WTC11 (cell line): ENCODE data around the gene VIT.

Experiments used
- ETV6 ChIP-seq: sonication (generic); formaldehyde crosslinking; IDR thresholded peaks from 2 replicates; pipeline ENCODE4 v1.8.1; 2022; ENCODE audit warnings: mild to moderate bottlenecking, missing genetic modification reagents
- FOXK1 ChIP-seq: sonication (generic); formaldehyde crosslinking; IDR thresholded peaks from 2 replicates; pipeline ENCODE4 v1.8.0; 2022; ENCODE audit warnings: mild to moderate bottlenecking, moderate library complexity, missing genetic modification reagents
- NFYB ChIP-seq: sonication (generic); formaldehyde crosslinking; conservative IDR thresholded peaks from 2 replicates; pipeline ENCODE4 v1.8.0; 2022; ENCODE audit warnings: low read depth, missing genetic modification reagents
- RELA ChIP-seq: sonication (generic); formaldehyde crosslinking; IDR thresholded peaks from 2 replicates; pipeline ENCODE4 v1.8.1; 2022; ENCODE audit warnings: missing genetic modification reagents, mild to moderate bottlenecking, borderline replicate concordance
- TF ChIP-seq, protein P1 (sequence below): fragments of 200-600 bp; IDR thresholded peaks from 2 replicates; pipeline ENCODE4 v1.8.0; 2022; ENCODE audit warnings: antibody characterized with exemption
- TF ChIP-seq, protein P2 (sequence below): sonication (generic); formaldehyde crosslinking; IDR thresholded peaks from 2 replicates; pipeline ENCODE4 v1.8.1; 2023; ENCODE audit warnings: mild to moderate bottlenecking, missing genetic modification reagents
- TF ChIP-seq, protein P3 (sequence below): sonication (generic); formaldehyde crosslinking; IDR thresholded peaks from 2 replicates; pipeline ENCODE4 v1.8.0; 2022; ENCODE audit warnings: mild to moderate bottlenecking, missing genetic modification reagents
- TF ChIP-seq, protein P4 (sequence below): sonication (generic); formaldehyde crosslinking; conservative IDR thresholded peaks from 2 replicates; pipeline ENCODE4 v1.8.1; 2022; ENCODE audit warnings: mild to moderate bottlenecking, missing genetic modification reagents
- TF ChIP-seq, protein P5 (sequence below): sonication (generic); formaldehyde crosslinking; IDR thresholded peaks from 2 replicates; pipeline ENCODE4 v1.8.0; 2023; ENCODE audit warnings: mild to moderate bottlenecking, missing genetic modification reagents
- TF ChIP-seq, protein P6 (sequence below): sonication (generic); formaldehyde crosslinking; IDR thresholded peaks from 2 replicates; pipeline ENCODE4 v1.8.1; 2022; ENCODE audit warnings: mild to moderate bottlenecking, moderate library complexity, missing genetic modification reagents
- TF ChIP-seq, protein P7 (sequence below): sonication (generic); formaldehyde crosslinking; IDR thresholded peaks from 2 replicates; pipeline ENCODE4 v1.8.0; 2023; ENCODE audit warnings: missing genetic modification reagents

DNA sequence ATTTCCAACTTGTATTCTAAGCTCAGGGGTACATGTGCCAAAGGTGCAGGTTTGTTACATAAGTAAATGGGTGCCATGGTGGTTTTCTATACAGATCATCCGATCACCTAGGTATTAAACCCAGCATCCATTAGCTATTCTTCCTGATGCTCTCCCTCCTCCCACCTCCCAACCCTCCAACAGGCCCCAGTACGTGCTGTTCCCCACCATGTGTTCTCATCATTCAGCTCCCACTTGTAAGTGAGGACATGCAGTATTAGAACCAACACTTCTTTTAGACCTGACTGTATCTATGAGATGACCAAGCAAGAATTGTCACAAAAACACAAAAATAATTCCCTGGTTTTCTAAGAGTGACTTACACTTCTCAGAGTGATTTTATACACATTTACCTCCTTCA, 83.0 kb downstream of the VIT start:
- TF ChIP-seq FOXK1 (CRISPR knock-in tag) = no peak
- TF ChIP-seq, protein P1, sequence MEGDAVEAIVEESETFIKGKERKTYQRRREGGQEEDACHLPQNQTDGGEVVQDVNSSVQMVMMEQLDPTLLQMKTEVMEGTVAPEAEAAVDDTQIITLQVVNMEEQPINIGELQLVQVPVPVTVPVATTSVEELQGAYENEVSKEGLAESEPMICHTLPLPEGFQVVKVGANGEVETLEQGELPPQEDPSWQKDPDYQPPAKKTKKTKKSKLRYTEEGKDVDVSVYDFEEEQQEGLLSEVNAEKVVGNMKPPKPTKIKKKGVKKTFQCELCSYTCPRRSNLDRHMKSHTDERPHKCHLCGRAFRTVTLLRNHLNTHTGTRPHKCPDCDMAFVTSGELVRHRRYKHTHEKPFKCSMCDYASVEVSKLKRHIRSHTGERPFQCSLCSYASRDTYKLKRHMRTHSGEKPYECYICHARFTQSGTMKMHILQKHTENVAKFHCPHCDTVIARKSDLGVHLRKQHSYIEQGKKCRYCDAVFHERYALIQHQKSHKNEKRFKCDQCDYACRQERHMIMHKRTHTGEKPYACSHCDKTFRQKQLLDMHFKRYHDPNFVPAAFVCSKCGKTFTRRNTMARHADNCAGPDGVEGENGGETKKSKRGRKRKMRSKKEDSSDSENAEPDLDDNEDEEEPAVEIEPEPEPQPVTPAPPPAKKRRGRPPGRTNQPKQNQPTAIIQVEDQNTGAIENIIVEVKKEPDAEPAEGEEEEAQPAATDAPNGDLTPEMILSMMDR = no peak
- no peak for TF ChIP-seq RELA (CRISPR knock-in tag)
- TF ChIP-seq, protein P2, sequence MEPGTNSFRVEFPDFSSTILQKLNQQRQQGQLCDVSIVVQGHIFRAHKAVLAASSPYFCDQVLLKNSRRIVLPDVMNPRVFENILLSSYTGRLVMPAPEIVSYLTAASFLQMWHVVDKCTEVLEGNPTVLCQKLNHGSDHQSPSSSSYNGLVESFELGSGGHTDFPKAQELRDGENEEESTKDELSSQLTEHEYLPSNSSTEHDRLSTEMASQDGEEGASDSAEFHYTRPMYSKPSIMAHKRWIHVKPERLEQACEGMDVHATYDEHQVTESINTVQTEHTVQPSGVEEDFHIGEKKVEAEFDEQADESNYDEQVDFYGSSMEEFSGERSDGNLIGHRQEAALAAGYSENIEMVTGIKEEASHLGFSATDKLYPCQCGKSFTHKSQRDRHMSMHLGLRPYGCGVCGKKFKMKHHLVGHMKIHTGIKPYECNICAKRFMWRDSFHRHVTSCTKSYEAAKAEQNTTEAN (CRISPR knock-in tag) = no peak
- TF ChIP-seq, protein P3, sequence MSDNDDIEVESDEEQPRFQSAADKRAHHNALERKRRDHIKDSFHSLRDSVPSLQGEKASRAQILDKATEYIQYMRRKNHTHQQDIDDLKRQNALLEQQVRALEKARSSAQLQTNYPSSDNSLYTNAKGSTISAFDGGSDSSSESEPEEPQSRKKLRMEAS (CRISPR knock-in tag) = no peak
- TF ChIP-seq, protein P4, sequence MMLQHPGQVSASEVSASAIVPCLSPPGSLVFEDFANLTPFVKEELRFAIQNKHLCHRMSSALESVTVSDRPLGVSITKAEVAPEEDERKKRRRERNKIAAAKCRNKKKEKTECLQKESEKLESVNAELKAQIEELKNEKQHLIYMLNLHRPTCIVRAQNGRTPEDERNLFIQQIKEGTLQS (CRISPR knock-in tag) = no peak
- no peak for TF ChIP-seq NFYB (CRISPR knock-in tag)
- TF ChIP-seq, protein P5, sequence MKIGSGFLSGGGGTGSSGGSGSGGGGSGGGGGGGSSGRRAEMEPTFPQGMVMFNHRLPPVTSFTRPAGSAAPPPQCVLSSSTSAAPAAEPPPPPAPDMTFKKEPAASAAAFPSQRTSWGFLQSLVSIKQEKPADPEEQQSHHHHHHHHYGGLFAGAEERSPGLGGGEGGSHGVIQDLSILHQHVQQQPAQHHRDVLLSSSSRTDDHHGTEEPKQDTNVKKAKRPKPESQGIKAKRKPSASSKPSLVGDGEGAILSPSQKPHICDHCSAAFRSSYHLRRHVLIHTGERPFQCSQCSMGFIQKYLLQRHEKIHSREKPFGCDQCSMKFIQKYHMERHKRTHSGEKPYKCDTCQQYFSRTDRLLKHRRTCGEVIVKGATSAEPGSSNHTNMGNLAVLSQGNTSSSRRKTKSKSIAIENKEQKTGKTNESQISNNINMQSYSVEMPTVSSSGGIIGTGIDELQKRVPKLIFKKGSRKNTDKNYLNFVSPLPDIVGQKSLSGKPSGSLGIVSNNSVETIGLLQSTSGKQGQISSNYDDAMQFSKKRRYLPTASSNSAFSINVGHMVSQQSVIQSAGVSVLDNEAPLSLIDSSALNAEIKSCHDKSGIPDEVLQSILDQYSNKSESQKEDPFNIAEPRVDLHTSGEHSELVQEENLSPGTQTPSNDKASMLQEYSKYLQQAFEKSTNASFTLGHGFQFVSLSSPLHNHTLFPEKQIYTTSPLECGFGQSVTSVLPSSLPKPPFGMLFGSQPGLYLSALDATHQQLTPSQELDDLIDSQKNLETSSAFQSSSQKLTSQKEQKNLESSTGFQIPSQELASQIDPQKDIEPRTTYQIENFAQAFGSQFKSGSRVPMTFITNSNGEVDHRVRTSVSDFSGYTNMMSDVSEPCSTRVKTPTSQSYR (CRISPR knock-in tag) = no peak
- TF ChIP-seq, protein P6, sequence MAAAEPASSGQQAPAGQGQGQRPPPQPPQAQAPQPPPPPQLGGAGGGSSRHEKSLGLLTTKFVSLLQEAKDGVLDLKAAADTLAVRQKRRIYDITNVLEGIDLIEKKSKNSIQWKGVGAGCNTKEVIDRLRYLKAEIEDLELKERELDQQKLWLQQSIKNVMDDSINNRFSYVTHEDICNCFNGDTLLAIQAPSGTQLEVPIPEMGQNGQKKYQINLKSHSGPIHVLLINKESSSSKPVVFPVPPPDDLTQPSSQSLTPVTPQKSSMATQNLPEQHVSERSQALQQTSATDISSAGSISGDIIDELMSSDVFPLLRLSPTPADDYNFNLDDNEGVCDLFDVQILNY (CRISPR knock-in tag) = no peak
- no peak for TF ChIP-seq ETV6 (CRISPR knock-in tag)
- TF ChIP-seq, protein P7, sequence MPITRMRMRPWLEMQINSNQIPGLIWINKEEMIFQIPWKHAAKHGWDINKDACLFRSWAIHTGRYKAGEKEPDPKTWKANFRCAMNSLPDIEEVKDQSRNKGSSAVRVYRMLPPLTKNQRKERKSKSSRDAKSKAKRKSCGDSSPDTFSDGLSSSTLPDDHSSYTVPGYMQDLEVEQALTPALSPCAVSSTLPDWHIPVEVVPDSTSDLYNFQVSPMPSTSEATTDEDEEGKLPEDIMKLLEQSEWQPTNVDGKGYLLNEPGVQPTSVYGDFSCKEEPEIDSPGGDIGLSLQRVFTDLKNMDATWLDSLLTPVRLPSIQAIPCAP = no peak
